ENCODE data around the gene MTX1. TPM values are rescaled to one million over a fixed set of nuclear protein-coding genes. Genes with fewer than 3 reads are reported as not detected.

MTX1 gene
- total RNA-seq, 2 donors from 2014 or later, result 49.6 to 57.1 TPM

DNA sequence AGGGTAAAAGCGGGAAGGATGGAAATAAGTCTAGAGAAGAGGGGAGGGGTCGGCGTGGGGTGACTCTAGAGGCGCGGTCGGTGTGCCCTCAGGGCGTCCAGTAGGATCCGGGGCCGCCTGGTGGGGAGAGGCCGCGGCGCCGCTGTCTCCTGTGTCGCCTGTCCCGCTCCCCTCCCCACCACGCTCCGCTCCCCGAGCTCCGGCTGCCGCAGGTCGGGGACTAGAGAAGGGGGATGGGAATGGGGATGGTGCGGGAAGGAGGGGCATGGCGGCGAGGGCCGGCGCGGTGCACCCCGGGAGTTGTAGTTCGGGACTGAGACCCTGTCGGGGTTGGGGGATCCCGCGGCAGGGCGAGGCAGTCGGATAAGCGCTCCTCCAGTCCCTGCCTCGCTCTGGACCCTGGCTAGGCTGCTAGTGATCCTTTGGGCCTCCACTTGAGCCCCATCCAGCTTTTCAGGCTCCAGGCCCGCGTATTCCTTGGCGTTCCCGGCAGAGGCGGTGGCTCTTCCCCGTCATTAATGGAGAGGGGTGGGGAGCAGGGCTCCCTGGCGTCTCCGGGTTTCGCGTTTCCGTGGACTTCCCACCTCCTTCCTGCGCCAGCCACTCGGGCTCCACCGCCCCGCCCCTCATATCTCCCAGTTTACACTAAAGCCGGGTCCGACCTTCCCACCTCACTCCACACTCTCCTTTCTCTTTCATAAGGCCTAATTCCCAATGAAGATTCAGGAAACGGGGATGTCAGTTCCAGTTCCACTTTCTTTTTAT lies 46.9 kb downstream of the MTX1 start, which contains the start of gene ENTREP3:
TSS of gene ENTREP3 (minus strand) at position 241 of the 765 bp plus-strand sequence. CDS start 606 bp downstream, outside the sequence.
- H3K4me1 ChIP-seq (replicated peaks), result peaks cover 12% of the 10 kb centered on the region
- DNase-seq (ENCODE audit: low spot score), result peak; percentile 89
- under 1% methylated on average over 51 of the region's 54 CpGs for WGBS
- TF ChIP-seq POLR2A (IDR thresholded peaks at IDR 0.05), result peak; percentile 68
- TF ChIP-seq POLR2AphosphoS5 (IDR thresholded peaks at IDR 0.05), result peak; percentile 91
- TF ChIP-seq, protein P1, sequence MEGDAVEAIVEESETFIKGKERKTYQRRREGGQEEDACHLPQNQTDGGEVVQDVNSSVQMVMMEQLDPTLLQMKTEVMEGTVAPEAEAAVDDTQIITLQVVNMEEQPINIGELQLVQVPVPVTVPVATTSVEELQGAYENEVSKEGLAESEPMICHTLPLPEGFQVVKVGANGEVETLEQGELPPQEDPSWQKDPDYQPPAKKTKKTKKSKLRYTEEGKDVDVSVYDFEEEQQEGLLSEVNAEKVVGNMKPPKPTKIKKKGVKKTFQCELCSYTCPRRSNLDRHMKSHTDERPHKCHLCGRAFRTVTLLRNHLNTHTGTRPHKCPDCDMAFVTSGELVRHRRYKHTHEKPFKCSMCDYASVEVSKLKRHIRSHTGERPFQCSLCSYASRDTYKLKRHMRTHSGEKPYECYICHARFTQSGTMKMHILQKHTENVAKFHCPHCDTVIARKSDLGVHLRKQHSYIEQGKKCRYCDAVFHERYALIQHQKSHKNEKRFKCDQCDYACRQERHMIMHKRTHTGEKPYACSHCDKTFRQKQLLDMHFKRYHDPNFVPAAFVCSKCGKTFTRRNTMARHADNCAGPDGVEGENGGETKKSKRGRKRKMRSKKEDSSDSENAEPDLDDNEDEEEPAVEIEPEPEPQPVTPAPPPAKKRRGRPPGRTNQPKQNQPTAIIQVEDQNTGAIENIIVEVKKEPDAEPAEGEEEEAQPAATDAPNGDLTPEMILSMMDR (IDR thresholded peaks at IDR 0.05), result peak in 1 of 4 experiments; percentile 40
- H3K36me3 ChIP-seq, result no peaks in the 10 kb centered on the region
- H3K27ac ChIP-seq, result peak within 1 kb of the TSS; percentile 94 to 97
- H3K27me3 ChIP-seq (replicated peaks; ENCODE audit: insufficient read depth), result no peaks in the 10 kb centered on the region
- H3K4me3 ChIP-seq, result peak within 1 kb of the TSS; percentile 92 to 94
- intact Hi-C loops (cut with DNase I), result loop anchor here (5.0 kb wide), 1 partner anchor 67 kb away; the partner anchor contains the start of gene RUSC1
- H3K9me3 ChIP-seq, result no peaks in the 10 kb centered on the region

DNA sequence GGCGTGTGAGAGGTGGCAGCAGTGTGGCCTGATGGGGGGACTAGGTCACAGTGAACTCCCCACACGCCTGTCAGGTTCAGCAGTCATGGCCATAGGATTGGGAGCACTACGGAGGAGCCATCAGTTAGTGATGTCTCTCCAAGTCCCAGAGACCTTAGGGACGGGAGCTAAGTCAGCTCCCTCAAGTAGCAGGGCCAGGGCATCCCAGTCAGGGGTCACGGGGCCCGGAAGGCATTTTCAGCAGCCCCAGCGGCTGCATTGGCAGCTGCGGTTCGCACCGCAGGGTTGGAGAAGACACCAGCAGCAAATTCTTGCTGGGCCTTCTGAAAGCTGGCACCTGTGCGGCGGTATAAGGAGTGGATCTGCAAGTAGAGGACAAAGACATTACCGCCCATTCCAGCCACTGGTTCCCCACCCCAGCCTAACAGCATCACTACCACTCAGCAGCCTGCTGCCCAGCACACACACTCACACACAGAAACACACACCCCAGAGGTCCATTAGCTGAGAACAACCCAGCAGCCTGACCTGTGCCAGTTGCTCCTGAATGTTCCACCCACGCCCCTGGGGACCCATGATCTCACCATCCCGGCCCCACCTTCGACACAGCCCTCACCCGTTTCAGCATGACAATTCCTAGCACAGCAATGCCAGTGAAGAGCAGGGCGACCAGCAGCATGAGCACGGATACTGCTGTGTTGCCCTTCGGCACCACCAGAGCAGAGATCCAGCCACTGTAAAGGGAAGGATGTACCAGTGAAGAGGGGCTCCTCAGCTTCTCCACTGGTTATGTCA lies 47.8 kb downstream of the MTX1 start:
- H3K4me1 ChIP-seq (replicated peaks), result peaks cover 12% of the 10 kb centered on the region
- no peaks in the 10 kb centered on the region for H3K36me3 ChIP-seq
- no peaks in the 10 kb centered on the region for H3K27me3 ChIP-seq (replicated peaks; ENCODE audit: insufficient read depth)
- TF ChIP-seq, protein P1 (IDR thresholded peaks at IDR 0.05), result no peak
- TF ChIP-seq POLR2AphosphoS5 (IDR thresholded peaks at IDR 0.05) (no peak), POLR2A (IDR thresholded peaks at IDR 0.05) (no peak)
- DNase-seq (ENCODE audit: low spot score), result no peak
- intact Hi-C loops (cut with DNase I), result loop anchor here (5.0 kb wide), 1 partner anchor 66 kb away; the partner anchor contains the start of gene RUSC1
- 78% methylated on average over 20 of the region's 20 CpGs for WGBS
- H3K4me3 ChIP-seq, result peak overlapping the region; percentile 92 to 94
- H3K9me3 ChIP-seq, result no peaks in the 10 kb centered on the region
- peak overlapping the region; percentile 94 to 97 for H3K27ac ChIP-seq

DNA sequence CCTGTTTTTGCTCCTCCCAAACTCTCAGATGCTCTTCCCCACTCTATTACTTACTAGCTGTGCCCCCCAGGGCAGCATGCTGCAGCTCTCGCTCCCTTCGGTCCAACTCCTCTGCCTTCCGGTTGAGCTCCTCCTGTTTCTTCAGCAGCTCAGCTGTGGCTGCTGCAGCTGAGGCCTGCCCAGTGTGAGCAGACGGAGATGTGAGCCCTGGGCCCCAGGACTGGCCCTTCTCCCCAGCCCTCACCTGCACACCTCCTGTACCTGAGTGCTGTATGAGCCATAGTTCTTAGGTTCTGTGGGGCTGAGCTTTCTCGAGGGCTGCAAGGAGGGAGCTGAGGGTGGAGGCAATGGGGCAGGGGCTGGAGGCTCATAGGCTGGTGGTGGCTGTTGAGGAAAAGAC lies 51.8 kb downstream of the MTX1 start:
- WGBS, result 86% methylated on average over 5 of the region's 5 CpGs
- no peak overlapping the region for H3K27ac ChIP-seq
- no peak overlapping the region for H3K4me3 ChIP-seq
- TF ChIP-seq, protein P1 (IDR thresholded peaks at IDR 0.05), result no peak
- TF ChIP-seq POLR2AphosphoS5 (IDR thresholded peaks at IDR 0.05) (no peak), POLR2A (IDR thresholded peaks at IDR 0.05) (no peak)
- H3K4me1 ChIP-seq (replicated peaks), result peaks cover 4% of the 10 kb centered on the region
- no peaks in the 10 kb centered on the region for H3K9me3 ChIP-seq
- H3K27me3 ChIP-seq (replicated peaks; ENCODE audit: insufficient read depth), result no peaks in the 10 kb centered on the region
- peaks cover 0 to 13% of the 10 kb centered on the region in 2 donors for H3K36me3 ChIP-seq
- DNase-seq (ENCODE audit: low spot score), result no peak
- intact Hi-C loops (cut with DNase I), result no loop called here

DNA sequence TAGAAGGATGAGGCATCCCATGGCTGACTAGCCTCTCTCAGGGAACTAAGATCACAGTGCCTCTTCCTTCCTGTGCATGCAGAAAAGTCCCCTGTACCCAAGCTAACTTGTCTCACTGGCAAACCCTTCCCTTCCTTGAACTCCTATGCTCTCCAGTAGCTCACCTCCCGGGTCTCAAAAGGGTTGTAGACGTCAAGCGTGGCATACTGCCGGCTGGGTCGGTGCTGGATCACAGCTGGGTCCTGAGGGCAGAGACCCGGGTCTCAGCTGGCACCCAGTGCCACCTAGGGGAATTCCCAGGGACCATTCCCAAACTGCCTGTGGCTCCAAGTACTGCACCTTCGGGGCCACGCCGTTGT lies 53.0 kb downstream of the MTX1 start:
- TF ChIP-seq, protein P1 (IDR thresholded peaks at IDR 0.05), result no peak
- TF ChIP-seq POLR2AphosphoS5 (IDR thresholded peaks at IDR 0.05) (no peak), POLR2A (IDR thresholded peaks at IDR 0.05) (no peak)
- H3K36me3 ChIP-seq, result peaks cover 0 to 13% of the 10 kb centered on the region in 2 donors
- no peak for DNase-seq (ENCODE audit: low spot score)

More for the DNA sequence above, 53.0 kb downstream of the MTX1 start:
- no peaks in the 10 kb centered on the region for H3K9me3 ChIP-seq
- no peaks in the 10 kb centered on the region for H3K27me3 ChIP-seq (replicated peaks; ENCODE audit: insufficient read depth)
- H3K4me1 ChIP-seq (replicated peaks), result no peaks in the 10 kb centered on the region
- peak overlapping the region; percentile 65 to 68 for H3K4me3 ChIP-seq
- intact Hi-C loops (cut with DNase I), result no loop called here
- peak overlapping the region; percentile 72 to 79 for H3K27ac ChIP-seq
- under 1% methylated on average over 9 of the region's 9 CpGs for WGBS
